ENCODE results near the gene MMEL1.

MMEL1 gene

DNA sequence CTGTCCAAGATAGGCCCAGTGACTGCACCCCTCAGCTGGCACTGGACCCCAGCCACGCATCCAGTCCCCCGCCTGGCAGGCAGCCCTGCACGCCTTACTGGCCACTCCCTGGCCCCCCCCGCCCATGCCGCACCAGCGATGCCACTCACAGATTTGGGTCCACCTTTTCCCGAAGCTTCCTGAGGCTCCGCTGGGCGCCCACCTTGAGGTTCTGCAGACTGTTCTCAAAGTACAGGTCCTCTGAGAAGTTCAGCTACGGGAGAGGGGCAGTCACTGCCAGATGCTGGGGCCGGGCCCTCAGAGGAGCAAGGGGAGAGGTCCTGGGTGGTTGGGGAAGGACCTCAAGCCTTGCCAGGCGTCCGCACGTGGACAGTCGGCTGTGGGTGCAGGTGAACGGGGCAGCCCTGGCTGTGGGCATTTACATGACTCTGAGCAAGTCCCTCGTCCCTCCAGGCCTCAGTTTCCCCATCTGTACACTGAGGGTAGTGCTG lies 38.1 kb downstream of the MMEL1 start:
- ChIA-PET CTCF (no interaction called here), POLR2A (no interaction called here)
- Histone ChIP-seq H3K4me1 (ENCODE audit: control insufficient read depth, insufficient read depth, low read length) (no peaks in the 10 kb centered on the region), H3K4me3 (ENCODE audit: low read depth, low read length) (no peak overlapping the region), H3K9me3 (ENCODE audit: control insufficient read depth, insufficient read depth, low read depth, low read length) (no peaks in the 10 kb centered on the region), H3K27ac (ENCODE audit: extremely low read depth, low read depth, low read length) (no peak overlapping the region), H3K36me3 (ENCODE audit: control insufficient read depth in 2 of 2, insufficient read depth in 1 of 2, low read length in 2 of 2) (peaks cover 0 to 3% of the 10 kb centered on the region in 2 experiments; a peak in 1 of 3 replicates)
- TF ChIP-seq, protein P1, sequence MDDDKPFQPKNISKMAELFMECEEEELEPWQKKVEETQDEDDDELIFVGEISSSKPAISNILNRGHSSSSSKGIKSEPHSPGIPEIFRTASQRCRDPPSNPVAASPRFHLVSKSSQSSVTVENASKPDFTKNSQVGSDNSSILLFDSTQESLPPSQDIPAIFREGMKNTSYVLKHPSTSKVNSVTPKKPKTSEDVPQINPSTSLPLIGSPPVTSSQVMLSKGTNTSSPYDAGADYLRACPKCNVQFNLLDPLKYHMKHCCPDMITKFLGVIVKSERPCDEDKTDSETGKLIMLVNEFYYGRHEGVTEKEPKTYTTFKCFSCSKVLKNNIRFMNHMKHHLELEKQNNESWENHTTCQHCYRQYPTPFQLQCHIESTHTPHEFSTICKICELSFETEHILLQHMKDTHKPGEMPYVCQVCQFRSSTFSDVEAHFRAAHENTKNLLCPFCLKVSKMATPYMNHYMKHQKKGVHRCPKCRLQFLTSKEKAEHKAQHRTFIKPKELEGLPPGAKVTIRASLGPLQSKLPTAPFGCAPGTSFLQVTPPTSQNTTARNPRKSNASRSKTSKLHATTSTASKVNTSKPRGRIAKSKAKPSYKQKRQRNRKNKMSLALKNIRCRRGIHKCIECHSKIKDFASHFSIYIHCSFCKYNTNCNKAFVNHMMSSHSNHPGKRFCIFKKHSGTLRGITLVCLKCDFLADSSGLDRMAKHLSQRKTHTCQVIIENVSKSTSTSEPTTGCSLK (tag by site-specific recombination; IDR thresholded peaks at IDR 0.05) = no peak
- TF ChIP-seq ZNF510 (tag by site-specific recombination; IDR thresholded peaks at IDR 0.05; ENCODE audit: insufficient replicate concordance) (no peak), ZNF558 (tag by site-specific recombination; IDR thresholded peaks at IDR 0.05) (no peak), ZNF19 (tag by site-specific recombination; IDR thresholded peaks at IDR 0.05; ENCODE audit: low read depth) (no peak), GLI2 (tag by site-specific recombination; IDR thresholded peaks at IDR 0.05; ENCODE audit: borderline replicate concordance, low read depth) (no peak), ZNF521 (tag by site-specific recombination; IDR thresholded peaks at IDR 0.05) (no peak), ZFP3 (tag by site-specific recombination; IDR thresholded peaks at IDR 0.05; ENCODE audit: low read depth) (no peak), ZNF24 (tag by site-specific recombination; IDR thresholded peaks at IDR 0.05) (no peak), SP7 (tag by site-specific recombination; IDR thresholded peaks at IDR 0.05) (no peak), ZNF354C (tag by site-specific recombination; IDR thresholded peaks at IDR 0.05; ENCODE audit: borderline replicate concordance, low read depth) (no peak), KLF8 (tag by site-specific recombination; IDR thresholded peaks at IDR 0.05) (no peak), ZNF175 (tag by site-specific recombination; IDR thresholded peaks at IDR 0.05) (no peak), ZNF629 (tag by site-specific recombination; IDR thresholded peaks at IDR 0.05) (no peak), EGR2 (tag by site-specific recombination; IDR thresholded peaks at IDR 0.05; ENCODE audit: low read depth) (no peak), ZEB2 (tag by site-specific recombination; IDR thresholded peaks at IDR 0.05) (no peak), KLF9 (tag by site-specific recombination; IDR thresholded peaks at IDR 0.05; ENCODE audit: low read depth) (no peak), YY2 (tag by site-specific recombination; IDR thresholded peaks at IDR 0.05) (no peak), MEIS1 (CRISPR knock-in tag; IDR thresholded peaks at IDR 0.05; ENCODE audit: borderline replicate concordance) (no peak), ZNF624 (tag by site-specific recombination; IDR thresholded peaks at IDR 0.05) (no peak)
- TF ChIP-seq, protein P2, sequence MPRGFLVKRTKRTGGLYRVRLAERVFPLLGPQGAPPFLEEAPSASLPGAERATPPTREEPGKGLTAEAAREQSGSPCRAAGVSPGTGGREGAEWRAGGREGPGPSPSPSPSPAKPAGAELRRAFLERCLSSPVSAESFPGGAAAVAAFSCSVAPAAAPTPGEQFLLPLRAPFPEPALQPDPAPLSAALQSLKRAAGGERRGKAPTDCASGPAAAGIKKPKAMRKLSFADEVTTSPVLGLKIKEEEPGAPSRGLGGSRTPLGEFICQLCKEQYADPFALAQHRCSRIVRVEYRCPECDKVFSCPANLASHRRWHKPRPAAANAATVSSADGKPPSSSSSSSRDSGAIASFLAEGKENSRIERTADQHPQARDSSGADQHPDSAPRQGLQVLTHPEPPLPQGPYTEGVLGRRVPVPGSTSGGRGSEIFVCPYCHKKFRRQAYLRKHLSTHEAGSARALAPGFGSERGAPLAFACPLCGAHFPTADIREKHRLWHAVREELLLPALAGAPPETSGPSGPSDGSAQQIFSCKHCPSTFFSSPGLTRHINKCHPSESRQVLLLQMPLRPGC (tag by site-specific recombination; IDR thresholded peaks at IDR 0.05) = no peak

DNA sequence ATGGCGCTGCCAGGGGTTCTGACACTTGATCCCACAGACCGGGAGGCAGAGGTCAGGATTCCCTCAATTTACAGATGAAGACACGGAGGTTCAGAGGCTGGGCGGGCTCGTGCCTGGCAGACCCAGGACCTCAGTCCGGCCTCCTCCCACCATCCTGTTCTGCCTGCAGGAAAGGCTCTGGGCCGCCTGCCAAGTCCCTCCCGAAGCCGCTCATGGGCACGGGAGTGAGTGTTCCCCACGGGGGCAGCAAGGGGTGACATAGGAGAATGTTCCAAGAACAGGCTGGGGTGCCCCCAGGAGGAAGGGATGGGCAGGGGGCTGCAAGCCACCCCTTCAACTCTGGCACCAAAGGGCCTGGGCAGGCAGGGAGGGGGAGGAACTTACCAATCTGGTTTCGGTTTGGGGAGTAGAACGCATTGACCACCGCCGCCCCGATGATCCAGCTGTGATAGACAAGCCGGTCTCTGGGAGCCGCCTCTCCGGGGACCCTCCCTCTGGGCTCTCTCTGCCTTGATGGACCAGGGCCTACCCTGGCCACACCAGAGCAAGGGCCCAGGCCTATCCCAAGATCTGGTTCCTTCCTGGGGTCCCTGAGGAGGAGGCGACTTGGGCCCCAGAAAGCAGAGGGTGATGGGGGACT lies 38.7 kb downstream of the MMEL1 start:
- CTCF ChIA-PET = no interaction called here
- POLR2A ChIA-PET = no interaction called here
- Histone ChIP-seq H3K4me1 (ENCODE audit: control insufficient read depth, insufficient read depth, low read length) (no peaks in the 10 kb centered on the region), H3K4me3 (ENCODE audit: low read depth, low read length) (no peak overlapping the region), H3K27ac (ENCODE audit: extremely low read depth, low read depth, low read length) (no peak overlapping the region), H3K36me3 (ENCODE audit: control insufficient read depth in 2 of 2, insufficient read depth in 1 of 2, low read length in 2 of 2) (peaks cover 0 to 9% of the 10 kb centered on the region in 2 experiments; a peak in 1 of 3 replicates), H3K9me3 (ENCODE audit: control insufficient read depth, insufficient read depth, low read depth, low read length) (no peaks in the 10 kb centered on the region)
- TF ChIP-seq, protein P3, sequence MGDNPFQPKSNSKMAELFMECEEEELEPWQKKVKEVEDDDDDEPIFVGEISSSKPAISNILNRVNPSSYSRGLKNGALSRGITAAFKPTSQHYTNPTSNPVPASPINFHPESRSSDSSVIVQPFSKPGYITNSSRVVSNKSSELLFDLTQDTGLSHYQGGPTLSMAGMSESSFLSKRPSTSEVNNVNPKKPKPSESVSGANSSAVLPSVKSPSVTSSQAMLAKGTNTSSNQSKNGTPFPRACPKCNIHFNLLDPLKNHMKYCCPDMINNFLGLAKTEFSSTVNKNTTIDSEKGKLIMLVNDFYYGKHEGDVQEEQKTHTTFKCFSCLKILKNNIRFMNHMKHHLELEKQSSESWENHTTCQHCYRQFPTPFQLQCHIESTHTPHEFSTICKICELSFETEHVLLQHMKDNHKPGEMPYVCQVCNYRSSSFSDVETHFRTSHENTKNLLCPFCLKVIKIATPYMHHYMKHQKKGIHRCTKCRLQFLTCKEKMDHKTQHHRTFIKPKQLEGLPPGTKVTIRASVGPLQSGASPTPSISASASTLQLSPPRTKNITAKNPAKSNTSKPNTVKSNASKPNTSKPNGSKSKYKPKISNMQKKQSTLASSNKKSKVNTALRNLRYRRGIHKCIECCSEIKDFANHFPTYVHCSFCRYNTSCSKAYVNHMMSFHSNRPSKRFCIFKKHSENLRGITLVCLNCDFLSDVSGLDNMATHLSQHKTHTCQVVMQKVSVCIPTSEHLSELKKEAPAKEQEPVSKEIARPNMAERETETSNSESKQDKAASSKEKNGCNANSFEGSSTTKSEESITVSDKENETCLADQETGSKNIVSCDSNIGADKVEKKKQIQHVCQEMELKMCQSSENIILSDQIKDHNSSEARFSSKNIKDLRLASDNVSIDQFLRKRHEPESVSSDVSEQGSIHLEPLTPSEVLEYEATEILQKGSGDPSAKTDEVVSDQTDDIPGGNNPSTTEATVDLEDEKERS (tag by site-specific recombination; IDR thresholded peaks at IDR 0.05) = no peak
- TF ChIP-seq ZNF121 (tag by site-specific recombination; IDR thresholded peaks at IDR 0.05) = no peak
- TF ChIP-seq, protein P4, sequence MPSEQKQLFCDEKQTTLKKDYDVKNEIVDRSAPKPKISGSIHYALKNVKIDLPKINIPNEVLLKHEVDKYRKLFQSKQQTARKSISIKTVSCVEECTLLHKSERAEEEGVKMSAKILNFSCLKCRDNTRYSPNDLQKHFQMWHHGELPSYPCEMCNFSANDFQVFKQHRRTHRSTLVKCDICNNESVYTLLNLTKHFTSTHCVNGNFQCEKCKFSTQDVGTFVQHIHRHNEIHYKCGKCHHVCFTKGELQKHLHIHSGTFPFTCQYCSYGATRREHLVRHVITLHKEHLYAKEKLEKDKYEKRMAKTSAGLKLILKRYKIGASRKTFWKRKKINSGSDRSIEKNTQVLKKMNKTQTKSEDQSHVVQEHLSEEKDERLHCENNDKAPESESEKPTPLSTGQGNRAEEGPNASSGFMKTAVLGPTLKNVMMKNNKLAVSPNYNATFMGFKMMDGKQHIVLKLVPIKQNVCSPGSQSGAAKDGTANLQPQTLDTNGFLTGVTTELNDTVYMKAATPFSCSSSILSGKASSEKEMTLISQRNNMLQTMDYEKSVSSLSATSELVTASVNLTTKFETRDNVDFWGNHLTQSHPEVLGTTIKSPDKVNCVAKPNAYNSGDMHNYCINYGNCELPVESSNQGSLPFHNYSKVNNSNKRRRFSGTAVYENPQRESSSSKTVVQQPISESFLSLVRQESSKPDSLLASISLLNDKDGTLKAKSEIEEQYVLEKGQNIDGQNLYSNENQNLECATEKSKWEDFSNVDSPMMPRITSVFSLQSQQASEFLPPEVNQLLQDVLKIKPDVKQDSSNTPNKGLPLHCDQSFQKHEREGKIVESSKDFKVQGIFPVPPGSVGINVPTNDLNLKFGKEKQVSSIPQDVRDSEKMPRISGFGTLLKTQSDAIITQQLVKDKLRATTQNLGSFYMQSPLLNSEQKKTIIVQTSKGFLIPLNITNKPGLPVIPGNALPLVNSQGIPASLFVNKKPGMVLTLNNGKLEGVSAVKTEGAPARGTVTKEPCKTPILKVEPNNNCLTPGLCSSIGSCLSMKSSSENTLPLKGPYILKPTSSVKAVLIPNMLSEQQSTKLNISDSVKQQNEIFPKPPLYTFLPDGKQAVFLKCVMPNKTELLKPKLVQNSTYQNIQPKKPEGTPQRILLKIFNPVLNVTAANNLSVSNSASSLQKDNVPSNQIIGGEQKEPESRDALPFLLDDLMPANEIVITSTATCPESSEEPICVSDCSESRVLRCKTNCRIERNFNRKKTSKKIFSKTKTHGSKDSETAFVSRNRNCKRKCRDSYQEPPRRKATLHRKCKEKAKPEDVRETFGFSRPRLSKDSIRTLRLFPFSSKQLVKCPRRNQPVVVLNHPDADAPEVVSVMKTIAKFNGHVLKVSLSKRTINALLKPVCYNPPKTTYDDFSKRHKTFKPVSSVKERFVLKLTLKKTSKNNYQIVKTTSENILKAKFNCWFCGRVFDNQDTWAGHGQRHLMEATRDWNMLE (tag by site-specific recombination; conservative IDR thresholded peaks at IDR 0.05; ENCODE audit: low read depth) = no peak
